ENCODE data around the gene FADS6. TPM values are rescaled to one million over a fixed set of nuclear protein-coding genes. Genes with fewer than 3 reads are reported as not detected.

FADS6 gene, protein sequence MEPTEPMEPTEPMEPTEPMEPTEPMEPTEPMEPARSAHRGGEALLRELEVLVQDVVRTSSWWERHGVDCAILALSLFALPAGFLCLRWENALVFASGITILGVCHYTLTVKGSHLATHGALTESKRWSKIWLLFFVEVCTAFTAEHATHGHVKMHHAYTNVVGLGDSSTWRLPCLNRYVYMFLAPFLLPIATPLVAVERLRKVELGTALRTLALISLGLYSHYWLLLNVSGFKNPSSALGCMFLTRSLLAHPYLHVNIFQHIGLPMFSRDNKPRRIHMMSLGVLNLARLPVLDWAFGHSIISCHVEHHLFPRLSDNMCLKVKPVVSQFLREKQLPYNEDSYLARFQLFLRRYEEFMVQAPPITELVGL
- not detected in 2 replicates for total RNA-seq (2014; rRNA removed; shearing (Covaris generic))

DNA sequence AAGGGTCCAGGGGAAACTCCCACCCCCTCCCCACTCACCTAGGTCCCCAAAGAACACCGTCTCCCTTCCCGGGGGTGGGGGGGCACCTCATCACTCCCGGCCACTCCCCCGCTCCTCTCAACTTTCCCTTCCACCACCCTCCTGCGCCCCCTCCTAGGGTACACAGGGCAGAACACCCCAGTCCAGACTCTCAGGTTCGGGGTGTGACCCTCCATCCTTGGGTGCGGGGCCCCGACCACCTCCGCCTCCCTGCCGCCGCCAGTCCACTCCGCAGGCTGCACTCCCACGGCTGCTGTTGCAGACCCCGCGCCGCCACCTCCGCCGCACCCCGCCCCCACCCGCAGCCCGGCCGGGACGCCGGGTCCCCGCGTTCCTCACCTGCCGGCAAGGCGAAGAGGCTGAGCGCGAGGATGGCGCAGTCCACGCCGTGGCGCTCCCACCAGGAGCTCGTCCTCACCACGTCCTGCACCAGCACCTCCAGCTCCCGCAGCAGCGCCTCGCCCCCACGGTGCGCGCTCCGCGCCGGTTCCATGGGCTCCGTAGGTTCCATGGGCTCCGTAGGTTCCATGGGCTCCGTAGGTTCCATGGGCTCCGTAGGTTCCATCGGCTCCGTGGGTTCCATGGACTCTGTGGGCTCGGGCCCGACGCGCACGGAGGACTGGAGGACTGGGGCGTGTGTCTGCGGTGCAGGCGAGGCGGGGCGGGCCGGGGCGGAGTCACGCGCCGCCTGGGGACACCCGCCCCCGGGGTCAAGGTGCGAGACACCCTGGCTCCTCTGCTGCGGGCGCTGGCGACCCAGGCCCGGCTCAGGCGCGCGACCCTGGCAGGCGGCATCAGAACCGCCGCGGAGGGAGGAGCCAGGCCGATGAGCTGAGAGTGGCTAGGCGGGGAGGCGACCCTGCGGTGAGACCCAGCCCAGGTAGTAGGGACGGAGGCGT lies at the start of gene FADS6:
Gene FADS6, minus strand, starts transcription at position 660 of the 938 bp plus-strand sequence. Its CDS starts 38 bp downstream, at position 622.
- no peak for DNase-seq (ENCODE audit: low read depth)

DNA sequence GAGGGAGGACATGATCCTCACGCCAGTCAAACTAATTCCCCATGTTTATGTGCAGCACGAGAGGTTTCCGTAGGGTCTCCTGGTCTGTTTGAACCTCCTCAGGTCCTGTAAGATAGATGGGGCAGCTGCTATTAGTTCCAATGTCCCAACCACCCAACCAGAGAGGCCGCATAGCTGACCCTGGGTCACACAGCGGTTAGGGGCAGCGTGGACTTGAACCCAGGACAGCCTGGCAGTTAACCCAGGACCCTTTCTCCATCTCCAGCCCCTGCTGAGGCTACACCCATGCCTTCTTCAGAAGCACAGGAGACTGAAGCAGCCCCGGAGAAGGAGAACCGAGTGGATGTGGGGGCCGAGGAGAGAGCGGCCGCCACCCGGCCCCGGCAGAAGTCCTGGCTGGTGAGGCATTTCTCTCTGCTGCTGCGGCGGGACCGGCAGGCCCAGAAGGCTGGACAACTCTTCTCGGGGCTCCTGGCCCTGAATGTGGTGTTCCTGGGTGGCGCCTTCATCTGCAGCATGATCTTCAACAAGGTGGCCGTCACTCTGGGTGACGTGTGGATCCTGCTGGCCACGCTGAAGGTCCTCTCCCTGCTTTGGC lies 47.8 kb upstream of the FADS6 start:
- DNase-seq (ENCODE audit: low read depth): no peak

DNA sequence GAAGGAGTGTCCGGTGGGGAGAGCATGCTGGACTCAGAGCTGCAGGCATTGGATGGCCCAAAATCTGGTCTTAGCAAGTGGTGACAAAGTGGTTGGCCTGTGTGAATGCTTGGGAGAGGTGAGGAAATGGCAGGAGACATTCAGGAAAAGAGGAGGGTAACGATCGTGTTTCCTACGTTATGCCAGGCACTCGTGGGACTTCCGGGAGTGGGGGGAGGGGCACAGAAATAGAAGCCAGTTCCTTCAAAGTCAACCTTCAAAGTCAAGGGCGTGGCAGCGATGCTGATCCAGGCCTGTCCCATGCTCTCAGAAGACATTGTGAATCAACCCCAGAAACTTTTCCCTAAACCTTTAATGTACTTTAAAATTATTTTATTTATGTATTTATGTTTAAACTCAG lies 46.1 kb upstream of the FADS6 start:
- no peak for DNase-seq (ENCODE audit: low read depth)

DNA sequence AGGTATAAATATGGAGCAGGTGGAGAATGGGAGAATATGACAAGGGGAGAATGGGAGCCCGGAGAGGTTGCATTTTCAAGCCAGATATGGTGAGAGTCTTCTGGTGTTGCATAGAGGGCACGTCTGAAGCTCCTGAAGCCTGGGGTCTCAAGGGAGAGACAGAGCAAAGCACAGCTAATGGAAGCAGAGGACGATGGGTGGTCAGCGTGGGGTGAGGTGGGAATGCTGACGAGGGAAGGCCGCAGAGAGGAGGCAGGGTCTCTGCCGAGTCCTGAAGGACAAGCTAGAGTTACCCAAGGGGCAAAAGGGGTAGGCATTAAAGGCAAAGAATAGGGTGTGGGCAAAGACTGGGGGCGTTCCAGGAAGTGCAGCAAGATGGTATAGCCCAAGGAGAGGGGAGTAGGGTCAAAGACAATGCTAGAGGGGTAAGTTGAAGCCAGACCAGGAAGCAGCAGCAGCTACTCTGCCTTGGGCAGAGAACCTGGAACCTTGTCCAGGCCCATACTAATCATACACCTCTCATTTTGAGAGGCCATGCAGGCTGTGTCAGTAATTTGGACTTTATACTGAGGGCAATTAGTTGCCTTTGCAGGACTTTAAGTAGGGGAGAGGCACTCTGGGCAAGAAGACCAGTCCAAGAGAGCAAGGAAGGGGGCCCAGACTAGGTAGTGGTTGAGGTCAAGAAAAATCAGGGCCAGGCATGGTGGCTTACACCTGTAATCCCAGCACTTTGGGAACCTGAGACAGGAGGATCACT lies 44.9 kb upstream of the FADS6 start:
- no peak for DNase-seq (ENCODE audit: low read depth)

DNA sequence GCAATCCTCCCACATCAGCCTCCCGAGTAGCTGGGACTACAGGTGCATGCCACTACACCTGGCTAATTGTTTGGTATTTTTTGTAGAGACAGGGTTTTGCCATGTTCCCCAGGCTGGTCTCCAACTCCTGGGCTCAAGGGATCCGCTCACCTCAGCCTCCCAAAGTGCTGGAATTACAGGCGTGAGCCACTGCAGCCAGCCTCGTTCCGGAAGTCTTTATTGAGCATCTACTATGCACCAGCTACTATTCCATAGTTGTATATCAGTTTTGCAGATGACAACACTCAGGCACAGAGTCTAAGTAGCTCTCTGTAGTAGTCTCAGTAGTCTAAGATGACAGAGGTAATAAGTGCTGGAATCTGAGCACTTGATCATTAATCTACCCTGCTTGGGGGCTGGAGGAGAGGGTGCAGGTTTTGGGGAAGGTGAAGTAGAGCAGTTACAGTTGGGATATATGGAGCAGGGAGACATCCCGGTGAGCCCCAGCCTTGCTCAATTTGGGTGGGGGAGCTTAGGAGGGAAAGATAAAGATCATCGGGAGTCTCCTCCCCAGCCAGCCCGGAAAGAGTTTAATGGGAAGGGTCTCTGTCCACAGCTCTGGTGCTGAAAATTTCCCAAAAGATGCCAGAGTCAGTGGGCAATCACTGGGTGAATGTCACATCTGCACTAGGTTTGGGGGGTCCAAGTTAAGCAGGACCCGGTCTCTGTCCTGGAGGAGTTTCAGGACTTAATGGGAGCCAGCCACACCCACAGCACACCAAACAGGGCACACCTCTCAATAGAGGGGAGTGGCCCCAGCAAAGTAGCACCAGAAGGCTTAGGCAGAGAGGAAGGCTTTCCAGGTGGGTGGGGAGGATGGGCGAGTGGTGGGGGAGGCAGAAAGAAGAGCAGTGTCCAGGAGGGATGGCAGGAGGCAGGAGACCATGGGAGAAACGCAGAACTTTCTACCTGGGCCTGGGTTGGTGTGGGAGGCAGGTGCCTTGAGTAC lies 43.9 kb upstream of the FADS6 start:
- no peak for DNase-seq (ENCODE audit: low read depth)

DNA sequence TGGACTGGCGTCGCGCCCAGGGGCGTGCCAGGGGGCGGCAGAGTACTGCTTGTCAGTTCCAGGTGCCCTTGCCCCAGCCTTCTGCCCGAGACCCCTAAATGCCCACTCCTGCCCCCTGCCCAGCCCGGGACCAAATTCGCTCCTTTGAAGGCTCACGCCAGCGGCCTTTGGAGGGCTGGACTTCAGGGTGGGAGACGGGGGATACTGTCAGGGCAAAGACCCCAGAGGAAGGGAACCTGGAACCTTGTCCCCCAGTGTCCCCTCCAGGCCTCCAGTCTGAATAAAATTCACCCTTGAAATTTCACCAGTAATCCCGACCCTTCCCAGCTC lies 43.0 kb upstream of the FADS6 start:
- DNase-seq (ENCODE audit: low read depth): no peak

DNA sequence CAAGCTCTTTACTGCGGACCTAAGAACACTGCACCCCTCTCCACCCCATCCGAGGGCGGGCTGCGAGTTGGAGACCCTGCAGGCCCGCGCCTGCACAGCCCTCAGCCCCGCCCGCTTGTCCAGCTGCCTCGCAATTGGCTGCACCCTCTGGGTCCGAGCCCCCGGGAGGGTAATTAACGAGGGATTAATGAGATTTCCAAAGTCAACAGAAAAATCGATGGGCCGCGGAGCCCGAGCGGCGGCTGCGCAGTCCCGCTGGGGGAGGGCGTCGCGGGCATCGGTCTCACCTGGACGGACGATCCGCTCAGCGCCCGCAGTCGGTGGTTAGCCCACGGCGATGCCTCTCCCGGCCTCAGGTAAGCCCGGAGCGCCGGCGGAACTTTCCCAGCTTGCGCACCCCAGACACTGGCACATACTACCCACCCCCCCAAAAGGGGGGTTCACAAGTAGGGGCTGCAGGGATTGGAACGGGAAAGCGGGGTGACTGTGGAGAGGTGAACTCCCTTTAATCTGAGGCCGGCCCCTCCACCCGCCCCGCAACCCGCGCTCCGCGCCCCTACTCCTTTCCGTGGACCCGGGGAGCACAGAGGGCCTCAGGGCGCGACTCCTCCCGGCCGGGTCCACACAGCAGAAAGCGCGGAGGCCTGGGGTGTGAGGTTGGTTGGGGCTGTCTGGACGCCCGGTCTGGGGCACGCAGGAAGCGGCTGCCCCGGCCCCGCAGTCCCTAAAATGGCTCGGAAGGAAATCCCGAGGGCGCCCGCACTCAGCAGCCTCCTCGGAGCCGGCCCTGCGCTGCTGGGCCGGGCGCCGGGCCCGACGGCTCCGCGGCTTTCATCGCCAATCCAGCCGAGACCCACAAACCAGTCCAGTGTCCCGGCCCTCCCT lies 42.4 kb upstream of the FADS6 start, which contains the start of gene OTOP3:
Gene OTOP3, plus strand, starts transcription at position 314 of the 885 bp plus-strand sequence. Its CDS starts 24 bp downstream, at position 338.
- DNase-seq (ENCODE audit: low read depth): no peak

DNA sequence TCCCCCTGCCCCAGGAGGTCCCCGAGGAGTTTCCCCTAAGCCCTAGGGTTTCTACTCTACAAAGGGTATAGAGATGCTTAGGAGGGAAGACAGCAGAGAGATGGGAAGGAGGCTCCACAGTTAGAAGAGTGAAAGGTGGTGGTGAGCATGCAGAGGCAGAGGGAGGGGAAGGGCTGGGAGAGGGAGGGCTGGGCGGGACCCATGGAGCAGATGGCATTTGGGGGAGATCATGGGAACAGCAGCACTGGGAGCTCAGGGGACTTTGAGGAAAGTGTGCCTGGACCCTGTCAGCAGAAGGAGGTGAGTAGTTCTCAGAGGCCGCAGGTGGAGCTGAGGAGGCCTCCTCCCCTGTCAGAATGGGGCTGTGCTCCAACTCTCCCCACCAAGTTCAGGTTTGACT lies 41.6 kb upstream of the FADS6 start:
- no peak for DNase-seq (ENCODE audit: low read depth)

DNA sequence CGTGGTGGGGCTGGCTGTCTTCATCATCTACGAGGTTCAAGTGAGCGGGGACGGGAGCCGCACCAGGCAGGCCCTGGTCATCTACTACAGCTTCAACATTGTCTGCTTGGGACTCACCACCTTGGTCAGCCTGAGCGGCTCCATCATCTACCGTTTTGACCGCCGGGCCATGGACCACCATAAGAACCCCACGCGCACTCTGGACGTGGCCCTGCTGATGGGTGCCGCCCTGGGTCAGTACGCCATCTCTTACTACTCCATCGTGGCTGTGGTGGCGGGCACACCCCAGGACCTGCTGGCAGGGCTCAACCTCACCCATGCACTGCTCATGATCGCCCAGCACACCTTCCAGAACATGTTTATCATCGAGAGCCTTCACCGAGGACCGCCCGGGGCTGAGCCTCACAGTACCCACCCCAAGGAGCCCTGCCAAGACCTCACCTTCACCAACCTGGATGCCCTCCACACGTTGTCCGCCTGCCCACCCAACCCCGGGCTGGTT lies 37.2 kb upstream of the FADS6 start:
- no peak for DNase-seq (ENCODE audit: low read depth)

DNA sequence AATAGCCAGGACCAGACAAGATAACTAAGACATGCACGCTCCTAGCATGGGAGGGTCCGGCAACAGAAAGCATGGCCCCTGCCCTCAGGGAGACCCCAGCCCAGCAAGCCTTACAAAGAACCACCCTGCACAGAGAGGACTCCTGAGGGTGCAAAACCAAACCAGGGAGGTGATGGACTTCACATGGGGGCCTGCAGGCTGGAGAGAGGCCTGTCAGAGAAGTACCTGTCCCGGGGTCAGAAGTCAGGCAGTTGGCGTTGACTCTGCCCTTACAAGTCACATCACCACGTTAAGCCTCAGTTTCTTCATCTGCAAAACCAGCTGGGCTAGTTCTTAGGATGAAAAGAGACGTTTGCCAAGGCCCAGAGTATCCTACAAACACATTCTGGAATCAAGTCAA lies 35.4 kb upstream of the FADS6 start:
- no peak for DNase-seq (ENCODE audit: low read depth)

DNA sequence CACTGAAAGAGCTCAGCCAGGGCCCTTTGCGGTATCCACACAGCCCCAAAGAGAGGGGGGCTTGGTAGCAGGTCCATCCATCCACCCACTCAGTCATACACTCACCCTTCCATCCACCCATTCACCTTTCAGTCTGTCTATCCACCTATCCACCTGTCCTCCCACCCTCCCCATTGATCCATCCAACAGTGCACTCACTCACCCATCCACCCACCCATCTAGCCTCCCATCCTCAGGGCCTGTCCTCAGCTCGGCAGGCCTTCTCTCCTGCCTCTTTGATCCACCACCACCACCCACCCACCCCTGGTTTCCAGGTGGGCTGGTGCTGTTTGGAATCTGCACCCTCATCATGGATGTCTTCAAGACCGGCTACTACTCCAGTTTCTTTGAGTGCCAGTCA lies 31.8 kb upstream of the FADS6 start:
- DNase-seq (ENCODE audit: low read depth): no peak

DNA sequence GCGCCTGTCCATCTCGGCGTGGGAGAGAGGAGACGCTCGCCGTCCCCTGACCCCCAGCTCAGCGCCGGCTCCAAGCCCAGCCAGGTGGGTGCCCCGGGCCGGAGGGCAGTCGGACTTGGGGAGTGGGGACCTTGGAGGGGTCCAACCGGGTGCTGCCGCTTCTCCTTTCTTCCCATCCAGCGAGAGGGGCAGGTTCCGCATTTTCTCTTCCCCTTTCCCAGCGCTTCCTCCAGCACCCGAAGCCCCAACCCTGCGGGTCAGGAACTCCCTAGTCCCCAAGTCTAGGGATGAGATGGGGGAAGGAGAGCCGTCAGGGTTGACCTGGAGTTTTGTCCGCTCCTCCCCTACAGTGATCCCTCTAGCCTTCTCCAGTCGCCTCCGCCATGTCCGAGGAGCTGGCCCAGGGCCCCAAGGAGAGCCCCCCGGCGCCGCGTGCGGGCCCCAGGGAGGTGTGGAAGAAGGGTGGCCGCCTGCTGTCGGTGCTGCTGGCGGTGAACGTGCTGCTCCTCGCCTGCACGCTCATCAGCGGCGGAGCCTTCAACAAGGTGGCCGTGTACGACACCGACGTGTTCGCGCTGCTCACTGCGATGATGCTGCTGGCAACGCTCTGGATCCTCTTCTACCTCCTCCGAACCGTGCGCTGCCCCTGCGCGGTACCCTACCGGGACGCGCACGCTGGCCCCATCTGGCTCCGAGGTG lies 31.0 kb upstream of the FADS6 start, which contains the start of gene OTOP2:
Gene OTOP2, plus strand, starts transcription at position 24 of the 699 bp plus-strand sequence. Its CDS starts 360 bp downstream, at position 384.
- DNase-seq (ENCODE audit: low read depth): no peak

DNA sequence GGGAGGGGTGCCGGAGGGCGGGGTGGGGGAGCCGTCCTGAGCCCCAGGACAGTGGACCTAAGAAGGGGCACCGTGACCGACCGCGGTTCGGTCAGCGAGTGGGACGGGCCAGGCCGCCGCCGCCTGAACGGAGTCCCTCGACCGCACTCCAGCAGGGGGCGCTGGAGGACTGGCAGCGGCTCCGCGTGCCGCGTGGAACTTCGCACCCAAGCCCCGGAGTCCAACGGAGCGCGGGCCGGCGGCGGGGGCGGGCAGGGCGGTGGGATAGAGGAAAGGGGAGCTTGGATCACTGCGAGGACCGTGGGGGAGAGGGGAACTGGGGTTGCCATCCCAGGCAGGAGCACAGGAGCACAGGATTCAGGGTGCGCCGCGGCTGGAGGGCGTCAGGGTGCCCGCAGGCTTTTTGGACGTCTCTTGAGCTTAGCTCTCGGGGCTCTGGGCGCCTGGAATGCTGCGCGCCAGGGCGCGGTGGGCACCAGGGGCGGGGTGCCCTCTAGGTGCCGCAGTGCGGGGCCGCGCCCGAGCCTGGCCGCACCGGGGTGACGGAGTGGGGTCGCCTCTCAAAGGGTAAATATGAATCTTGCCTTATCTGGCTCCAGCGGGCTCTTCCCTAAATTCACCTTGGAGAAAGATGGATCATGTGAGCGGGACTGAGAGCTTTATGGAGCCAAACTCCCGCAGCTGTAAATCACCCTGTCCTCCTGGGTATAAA lies 30.3 kb upstream of the FADS6 start:
- DNase-seq (ENCODE audit: low read depth): peak; percentile 66

DNA sequence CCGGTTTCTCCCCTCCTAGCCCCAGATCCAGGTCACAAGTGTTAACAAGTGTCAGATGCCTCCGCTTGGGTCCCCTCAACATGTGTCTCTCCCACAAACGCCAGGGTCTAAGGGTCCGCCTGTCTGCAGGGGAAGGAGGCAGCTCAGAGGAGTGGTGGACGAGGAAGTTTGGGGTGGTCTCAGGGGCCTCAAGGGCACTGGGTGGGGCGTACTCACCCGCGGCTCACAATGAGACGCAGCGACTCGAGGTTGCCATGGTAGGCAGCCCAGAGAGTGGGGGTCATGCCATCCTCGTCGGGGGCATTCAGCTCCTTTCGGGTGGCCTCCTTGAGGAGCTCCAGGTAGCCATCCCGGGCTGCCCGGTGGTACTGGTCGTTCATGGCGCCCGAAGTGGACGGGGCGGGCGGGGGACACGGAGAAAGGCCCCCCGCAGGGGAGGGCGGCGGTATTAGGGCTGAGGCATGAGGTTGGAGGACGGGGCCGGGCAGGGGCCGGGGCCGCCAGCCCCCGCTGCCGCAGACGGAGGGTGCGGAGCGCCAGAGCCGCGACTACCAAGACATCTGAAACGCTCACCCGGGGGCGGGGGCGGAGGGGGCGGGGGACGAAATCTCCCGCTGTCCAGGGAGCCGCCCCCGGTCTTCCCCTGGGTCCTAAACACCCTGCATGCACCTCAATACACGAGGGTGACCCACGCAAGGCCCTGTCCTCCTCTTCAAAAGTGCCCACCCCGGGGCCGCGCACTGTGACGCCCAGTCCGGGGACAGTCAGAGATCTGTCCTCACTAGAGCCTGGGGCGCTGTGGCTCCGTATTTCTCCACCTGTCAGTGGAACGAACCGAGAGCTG lies 29.5 kb upstream of the FADS6 start, which contains the start of gene USH1G:
Gene USH1G, minus strand, starts transcription at position 562 of the 844 bp plus-strand sequence. Its CDS starts 182 bp downstream, at position 380.
- no peak for DNase-seq (ENCODE audit: low read depth)

DNA sequence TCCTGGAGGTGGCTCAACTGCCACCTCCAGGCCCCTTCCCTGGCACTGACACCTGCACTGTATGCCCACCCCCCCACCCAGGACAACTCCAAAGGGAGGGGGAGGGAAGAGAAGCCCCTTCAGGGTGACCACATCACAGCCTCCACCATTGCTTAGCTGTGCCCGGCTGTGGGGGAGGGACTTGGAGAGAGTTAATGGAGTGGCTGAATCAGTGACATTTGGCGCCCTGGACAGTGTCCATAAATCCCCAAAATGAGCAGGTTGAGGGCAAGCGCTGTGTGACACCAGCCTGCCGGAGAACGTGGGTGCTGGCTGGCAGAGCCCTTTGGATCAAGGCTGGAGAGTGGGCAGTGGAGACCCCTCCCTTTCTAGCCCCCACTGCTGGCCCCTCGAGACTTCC lies 28.7 kb upstream of the FADS6 start:
- DNase-seq (ENCODE audit: low read depth): no peak

DNA sequence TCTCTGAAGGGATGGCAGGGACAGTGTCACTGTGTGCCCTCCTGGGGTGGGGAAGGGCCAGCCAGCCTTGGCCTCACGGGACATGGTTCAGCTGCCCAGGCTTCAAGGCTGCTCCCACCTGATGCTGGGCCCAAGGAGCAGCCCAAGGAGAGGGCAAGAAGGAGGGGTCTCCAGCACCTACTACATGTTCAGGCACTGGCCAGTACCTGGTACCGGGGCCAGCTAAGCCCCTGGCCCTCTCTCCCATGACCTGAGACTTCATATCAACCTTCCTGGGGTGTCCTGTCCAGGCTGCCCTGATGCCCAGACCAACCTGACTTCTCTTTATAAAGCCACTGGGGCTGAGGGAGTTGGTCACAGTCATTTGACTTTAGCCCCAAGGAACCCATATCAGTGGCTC lies 28.3 kb upstream of the FADS6 start:
- DNase-seq (ENCODE audit: low read depth): no peak

Data from Daoy (cell line).